Stomach (tissue), 4 donors: ENCODE measurements around the gene KRTAP10-6.
"Not testable (repeated sequence)": the region's sequence is repeated elsewhere in the genome, so short reads cannot be mapped to it uniquely, and the experiment has no call there.

Experiments used
- CTCF ChIP-seq, 7 experiments: fragments of 450-650 bp in 4 of 7; fragments of 200-600 bp in 3 of 7; sonication (generic) in 3 of 7; IDR thresholded peaks; one replicate each; pipeline ENCODE4 v1.5.1; 2016 to 2019; ENCODE audit warnings: antibody characterized with exemption in 7 of 7, control low read depth in 2 of 7, mild to moderate bottlenecking in 1 of 7
- EP300 ChIP-seq: sonication (generic); formaldehyde crosslinking; IDR thresholded peaks from one replicate; pipeline ENCODE4 v1.6.1; 2017; ENCODE audit warnings: antibody characterized with exemption
- POLR2A ChIP-seq, 4 donors: fragments of 450-650 bp; IDR thresholded peaks; one replicate each; pipeline ENCODE4 v1.6.1; 2016; ENCODE audit warnings: antibody characterized with exemption in 4 of 4, control low read depth in 2 of 4, mild to moderate bottlenecking in 1 of 4, moderate library complexity in 1 of 4

- TF ChIP-seq CTCF (IDR thresholded peaks at IDR 0.05); EP300; POLR2A (IDR thresholded peaks at IDR 0.05): not testable (repeated sequence)
Observed at GRCh38 chr21:44600118-44600978, 8.0 kb upstream of the KRTAP10-6 start, which contains the start of gene KRTAP10-7.
